Caco-2 (cell line): Measurements from ENCODE around the gene RYR2. TPM values are rescaled to one million over a fixed set of nuclear protein-coding genes. Genes with fewer than 3 reads are reported as not detected.

Source experiments
- BruUV-seq: library from RNA; stranded (reverse); fragments of 400-500 nt; replicated peaks from 2 replicates; lab custom pipeline; 2021; lab: Mats Ljungman, UMichigan
- CTCF ChIA-PET: fragments of 300-600 bp; sonication (Branson Sonifier 250); formaldehyde crosslinking; loops from one replicate; lab custom pipeline; 2022; ENCODE audit warnings: antibody characterized with exemption; lab: Charles Lee
- POLR2A ChIA-PET: fragments of 300-600 bp; sonication (Branson Sonifier 250); formaldehyde crosslinking; loops from one replicate; lab custom pipeline; 2022; ENCODE audit warnings: antibody characterized with exemption; lab: Charles Lee
- DNase-seq, 2 experiments: peaks; one replicate each; pipeline versions ENCODE4 v3.0.0 to v3.0.0-alpha.2; 2020 to 2022
- H3K27me3 ChIP-seq: replicated peaks from 2 replicates; pipeline ENCODE4 v1.6.0; 2011; ENCODE audit warnings: low read length; ENCODE audit not compliant: control insufficient read depth, insufficient read depth
- H3K36me3 ChIP-seq: 2 replicates; pipeline ENCODE4 v1.5.1; 2011; ENCODE audit warnings: low read length; ENCODE audit not compliant: control insufficient read depth, insufficient read depth
- H3K4me1 ChIP-seq: fragments of 250-450 bp; sonication (Bioruptor Pico); 2 replicates; pipeline ENCODE4 v1.5.1; 2020; ENCODE audit warnings: mild to moderate bottlenecking
- H3K4me3 ChIP-seq: 2 replicates; pipeline ENCODE4 v1.5.1; 2011; ENCODE audit warnings: low read depth, mild to moderate bottlenecking, control low read depth, low read length
- H3K9me3 ChIP-seq: fragments of 250-450 bp; sonication (Bioruptor Pico); 2 replicates; pipeline ENCODE4 v1.5.1; 2020; ENCODE audit warnings: mild to moderate bottlenecking, moderate library complexity
- H3K27ac Mint-ChIP-seq: one replicate; pipeline ENCODE4 v1.8.0; 2022; ENCODE audit warnings: mixed read lengths; ENCODE audit not compliant: unreplicated experiment
- H3K27me3 Mint-ChIP-seq: one replicate; pipeline ENCODE4 v1.8.0; 2022; ENCODE audit warnings: mixed read lengths; ENCODE audit not compliant: insufficient read depth, unreplicated experiment
- H3K36me3 Mint-ChIP-seq: one replicate; pipeline ENCODE4 v1.8.0; 2022; ENCODE audit warnings: mild to moderate bottlenecking, mixed read lengths; ENCODE audit not compliant: insufficient read depth, unreplicated experiment
- H3K4me1 Mint-ChIP-seq: one replicate; pipeline ENCODE4 v1.8.0; 2022; ENCODE audit warnings: low read depth, mixed read lengths; ENCODE audit not compliant: unreplicated experiment
- H3K4me3 Mint-ChIP-seq: one replicate; pipeline ENCODE4 v1.8.0; 2022; ENCODE audit warnings: mild to moderate bottlenecking, moderate library complexity, mixed read lengths; ENCODE audit not compliant: unreplicated experiment
- H3K9me3 Mint-ChIP-seq: one replicate; pipeline ENCODE4 v1.8.0; 2022; ENCODE audit warnings: mixed read lengths; ENCODE audit not compliant: unreplicated experiment
- intact Hi-C: fragments of 100-400 bp; cut with micrococcal nuclease; formaldehyde crosslinking; loops from one replicate; pipeline ENCODE4 v1.10.0; 2022; ENCODE audit not compliant: unreplicated experiment
- total RNA-seq: library from RNA; stranded (reverse); gene quantifications from 2 replicates; pipeline ENCODE4 v1.2.3, GENCODE V29; 2022
- TF ChIP-seq, protein P1 (sequence below), 2 experiments: fragments of 200-600 bp in 1 of 2; IDR thresholded peaks; 1 replicate in 1 of 2; 2 replicates in 1 of 2; pipeline versions ENCODE4 v1.5.1 to v1.8.0; 2011 to 2022; ENCODE audit warnings: antibody characterized with exemption in 1 of 2, control low read depth in 1 of 2, inconsistent platforms in 1 of 2, low read depth in 1 of 2, low read length in 1 of 2, mild to moderate bottlenecking in 1 of 2, moderate library complexity in 1 of 2; ENCODE audit not compliant: insufficient read depth in 1 of 2, severe bottlenecking in 1 of 2, unreplicated experiment in 1 of 2

The RYR2 gene
- total RNA-seq, 1 experiment from 2014 or later: 3.4 TPM

DNA sequence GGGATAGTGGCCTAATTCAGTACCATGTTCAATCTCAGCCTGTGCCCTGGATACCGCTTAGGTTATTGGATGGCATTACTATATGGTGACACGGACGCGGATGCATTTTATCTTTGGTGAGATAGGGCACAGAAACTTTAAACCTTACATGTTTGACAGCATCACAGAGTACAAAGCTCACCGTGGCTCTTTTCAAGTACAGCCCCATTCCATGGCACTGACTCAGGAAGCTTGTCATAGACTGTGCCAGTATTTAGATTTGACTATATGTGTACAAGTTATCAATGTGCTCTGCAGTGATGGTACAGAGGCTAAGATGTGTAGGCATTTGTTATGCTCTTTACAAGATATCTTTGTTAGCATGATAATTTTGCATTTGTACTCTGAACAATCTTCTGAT lies 169.0 kb downstream of the RYR2 start:
- H3K4me3 ChIP-seq: no peak overlapping the region
- Mint-ChIP-seq H3K4me1 (no peaks in the 10 kb centered on the region), H3K27me3 (peaks cover 5% of the 10 kb centered on the region), H3K4me3 (no peak overlapping the region), H3K36me3 (no peaks in the 10 kb centered on the region), H3K9me3 (no peaks in the 10 kb centered on the region), H3K27ac (no peak overlapping the region)
- intact Hi-C loops: no loop called here
- no peaks in the 10 kb centered on the region for H3K27me3 ChIP-seq
- no peaks in the 10 kb centered on the region for H3K9me3 ChIP-seq
- CTCF ChIA-PET: no interaction called here
- no TSS peak for BruUV-seq
- no peaks in the 10 kb centered on the region for H3K36me3 ChIP-seq
- TF ChIP-seq, protein P1, sequence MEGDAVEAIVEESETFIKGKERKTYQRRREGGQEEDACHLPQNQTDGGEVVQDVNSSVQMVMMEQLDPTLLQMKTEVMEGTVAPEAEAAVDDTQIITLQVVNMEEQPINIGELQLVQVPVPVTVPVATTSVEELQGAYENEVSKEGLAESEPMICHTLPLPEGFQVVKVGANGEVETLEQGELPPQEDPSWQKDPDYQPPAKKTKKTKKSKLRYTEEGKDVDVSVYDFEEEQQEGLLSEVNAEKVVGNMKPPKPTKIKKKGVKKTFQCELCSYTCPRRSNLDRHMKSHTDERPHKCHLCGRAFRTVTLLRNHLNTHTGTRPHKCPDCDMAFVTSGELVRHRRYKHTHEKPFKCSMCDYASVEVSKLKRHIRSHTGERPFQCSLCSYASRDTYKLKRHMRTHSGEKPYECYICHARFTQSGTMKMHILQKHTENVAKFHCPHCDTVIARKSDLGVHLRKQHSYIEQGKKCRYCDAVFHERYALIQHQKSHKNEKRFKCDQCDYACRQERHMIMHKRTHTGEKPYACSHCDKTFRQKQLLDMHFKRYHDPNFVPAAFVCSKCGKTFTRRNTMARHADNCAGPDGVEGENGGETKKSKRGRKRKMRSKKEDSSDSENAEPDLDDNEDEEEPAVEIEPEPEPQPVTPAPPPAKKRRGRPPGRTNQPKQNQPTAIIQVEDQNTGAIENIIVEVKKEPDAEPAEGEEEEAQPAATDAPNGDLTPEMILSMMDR (IDR thresholded peaks at IDR 0.05; ENCODE audit: insufficient read depth in 1 of 2, low read depth in 1 of 2, low read length in 1 of 2, severe bottlenecking in 1 of 2, unreplicated experiment in 1 of 2): no peak
- DNase-seq: no peak
- H3K4me1 ChIP-seq: no peaks in the 10 kb centered on the region
- POLR2A ChIA-PET: no interaction called here

DNA sequence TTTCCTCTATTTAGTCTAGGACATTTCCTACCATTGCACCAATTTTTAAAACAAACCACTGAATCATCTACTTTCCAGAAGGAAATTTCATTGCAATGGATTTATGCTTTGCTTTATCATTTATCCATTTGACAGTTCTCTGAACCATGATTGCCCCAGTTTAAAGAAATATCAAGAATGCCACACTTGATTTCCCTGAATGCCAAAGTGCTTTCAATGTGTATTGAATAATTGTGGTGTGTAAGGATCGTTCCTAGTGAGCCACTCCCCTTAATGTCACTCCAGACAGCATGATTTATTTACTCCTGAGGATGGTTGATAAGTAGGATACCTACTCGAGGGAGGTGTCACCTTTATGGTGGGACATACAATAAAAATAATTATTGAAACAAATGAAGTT lies 169.6 kb downstream of the RYR2 start:
- ChIA-PET CTCF (no interaction called here), POLR2A (no interaction called here)
- no peak overlapping the region for H3K4me3 ChIP-seq
- Mint-ChIP-seq H3K4me3 (no peak overlapping the region), H3K4me1 (no peaks in the 10 kb centered on the region), H3K36me3 (no peaks in the 10 kb centered on the region), H3K9me3 (no peaks in the 10 kb centered on the region), H3K27me3 (peaks cover 5% of the 10 kb centered on the region), H3K27ac (no peak overlapping the region)
- TF ChIP-seq, protein P1 (IDR thresholded peaks at IDR 0.05; ENCODE audit: insufficient read depth in 1 of 2, low read depth in 1 of 2, low read length in 1 of 2, severe bottlenecking in 1 of 2, unreplicated experiment in 1 of 2): no peak
- intact Hi-C loops: no loop called here
- no peaks in the 10 kb centered on the region for H3K36me3 ChIP-seq
- H3K4me1 ChIP-seq: no peaks in the 10 kb centered on the region
- no TSS peak for BruUV-seq
- no peak for DNase-seq
- H3K9me3 ChIP-seq: no peaks in the 10 kb centered on the region
- H3K27me3 ChIP-seq: no peaks in the 10 kb centered on the region

DNA sequence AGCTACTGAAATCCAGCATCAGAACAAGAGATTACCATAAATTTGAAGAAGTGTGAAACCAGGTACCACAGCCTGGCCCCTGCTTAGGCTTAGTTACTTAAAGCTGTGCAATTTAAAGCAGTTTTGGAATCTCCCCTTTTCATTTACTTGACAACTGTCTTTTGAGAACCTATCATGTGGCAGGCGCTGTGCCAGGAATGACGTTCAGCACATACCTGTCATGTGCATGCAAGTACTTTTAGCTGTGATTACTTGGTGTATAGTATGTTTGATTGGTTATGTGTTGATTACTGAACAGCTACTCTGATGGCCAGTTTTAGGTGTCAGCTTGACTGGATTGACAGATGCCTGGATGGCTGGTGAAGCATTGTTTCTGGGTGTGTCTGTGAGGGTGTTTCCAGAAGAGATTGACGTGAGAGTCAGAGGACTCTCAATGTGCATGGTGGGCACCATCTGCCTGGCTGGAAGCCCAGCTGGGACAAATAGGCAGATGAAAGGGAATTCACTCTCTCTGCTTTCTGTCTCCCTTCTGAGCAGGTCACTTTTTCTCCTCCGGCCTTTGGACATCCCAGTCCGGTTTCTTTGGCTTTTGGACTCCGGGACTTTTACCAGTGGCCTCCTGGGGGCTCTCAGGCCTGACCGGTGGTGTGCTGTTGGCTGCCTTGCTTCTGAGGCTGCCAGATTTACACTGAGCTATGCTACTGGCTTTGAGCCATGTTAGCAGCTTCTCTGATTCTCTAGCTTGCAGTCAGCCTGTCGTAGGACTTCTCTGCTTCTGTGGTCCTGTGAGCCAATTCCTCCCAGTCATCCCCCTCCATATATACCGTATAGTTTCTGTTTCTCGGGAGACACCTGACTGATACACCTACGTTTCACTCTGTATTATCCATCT lies 178.0 kb downstream of the RYR2 start:
- ChIA-PET POLR2A (no interaction called here), CTCF (no interaction called here)
- no peaks in the 10 kb centered on the region for H3K36me3 ChIP-seq
- no peaks in the 10 kb centered on the region for H3K4me1 Mint-ChIP-seq
- intact Hi-C loops: no loop called here
- H3K36me3 Mint-ChIP-seq: no peaks in the 10 kb centered on the region
- H3K4me3 Mint-ChIP-seq: no peak overlapping the region
- H3K4me3 ChIP-seq: no peak overlapping the region
- BruUV-seq: no TSS peak
- H3K27me3 Mint-ChIP-seq: no peaks in the 10 kb centered on the region
- no peaks in the 10 kb centered on the region for H3K4me1 ChIP-seq
- DNase-seq: no peak
- no peaks in the 10 kb centered on the region for H3K9me3 Mint-ChIP-seq
- no peak overlapping the region for H3K27ac Mint-ChIP-seq
- TF ChIP-seq, protein P1 (IDR thresholded peaks at IDR 0.05; ENCODE audit: insufficient read depth in 1 of 2, low read depth in 1 of 2, low read length in 1 of 2, severe bottlenecking in 1 of 2, unreplicated experiment in 1 of 2): no peak
- H3K9me3 ChIP-seq: no peaks in the 10 kb centered on the region
- no peaks in the 10 kb centered on the region for H3K27me3 ChIP-seq
